AG20443 (cell line): ENCODE data around the gene METTL17.
"Not testable (repeated sequence)": the region's sequence is repeated elsewhere in the genome, so short reads cannot be mapped to it uniquely, and the experiment has no call there.

Experiments
- DNase-seq: peaks from one replicate; pipeline ENCODE4 v3.0.0; 2012; ENCODE audit warnings: low spot score, mixed read lengths

Gene METTL17

DNA sequence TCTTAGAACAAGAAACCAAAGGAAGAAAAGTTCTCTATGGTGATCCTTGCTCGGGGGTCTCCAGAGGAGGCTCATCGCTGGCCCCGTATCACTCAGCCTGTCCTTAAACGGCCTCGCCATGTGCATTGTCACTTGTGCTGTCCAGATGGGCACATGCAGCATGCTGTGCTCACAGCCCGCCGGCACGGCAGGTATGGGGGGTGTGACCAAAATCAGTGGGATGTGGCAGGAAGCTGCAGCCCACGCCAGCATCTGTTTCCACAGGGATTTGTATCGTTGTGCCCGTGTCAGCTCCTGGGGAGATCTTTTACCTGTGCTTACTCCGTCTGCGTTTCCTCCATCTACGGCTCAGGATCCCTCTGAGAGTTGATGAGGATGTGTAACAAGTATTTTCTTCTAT lies 6.7 kb downstream of the METTL17 start:
- no peak for DNase-seq

GRCh38 chr14:20997115-20997514 lies 7.3 kb downstream of the METTL17 start:
- DNase-seq = no peak

DNA sequence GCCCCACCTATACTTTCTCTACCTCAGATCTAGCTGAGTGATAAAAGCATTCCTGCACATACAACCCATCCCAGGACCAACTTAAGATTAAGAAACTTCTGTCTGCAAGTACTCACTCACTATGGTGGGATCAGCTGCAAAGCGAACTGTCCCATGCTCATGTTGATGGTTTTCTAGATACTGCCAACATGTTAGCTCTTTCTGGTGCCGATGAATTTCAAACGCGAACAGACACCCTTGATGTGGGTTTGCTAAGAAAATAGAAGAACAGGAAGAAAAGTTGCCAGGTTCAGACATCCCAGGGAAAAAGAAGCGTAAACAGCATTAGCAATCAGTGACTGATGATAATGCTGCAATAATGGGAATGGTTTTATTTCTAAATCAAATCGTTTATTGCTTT lies 7.8 kb downstream of the METTL17 start:
- DNase-seq = no peak

DNA sequence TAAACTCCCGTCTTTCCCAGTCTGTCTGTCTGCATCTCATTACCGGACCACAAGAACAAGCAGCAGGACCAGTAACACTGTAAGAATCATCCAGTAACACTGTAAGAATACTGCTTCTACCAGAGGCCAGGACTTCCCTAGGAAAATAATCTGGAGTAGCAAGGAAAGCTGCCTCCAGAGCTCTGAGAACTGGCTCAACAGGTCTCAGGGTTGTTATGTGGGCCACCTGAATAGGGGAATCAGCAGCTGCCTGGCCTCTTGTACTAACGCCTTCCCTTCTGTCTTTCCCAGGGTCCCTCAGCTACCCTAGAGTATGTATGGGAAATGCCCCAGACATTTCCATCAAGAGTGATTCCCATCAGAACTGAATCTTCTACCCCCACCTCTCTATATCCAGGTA lies 8.4 kb downstream of the METTL17 start:
- no peak for DNase-seq

GRCh38 chr14:20998674-20999366 lies 9.0 kb downstream of the METTL17 start, which contains the start of gene SLC39A2:
SLC39A2 (plus strand) TSS chr14:20999293; CDS start chr14:20999447, 154 bp downstream.
- DNase-seq = peak; percentile 89

DNA sequence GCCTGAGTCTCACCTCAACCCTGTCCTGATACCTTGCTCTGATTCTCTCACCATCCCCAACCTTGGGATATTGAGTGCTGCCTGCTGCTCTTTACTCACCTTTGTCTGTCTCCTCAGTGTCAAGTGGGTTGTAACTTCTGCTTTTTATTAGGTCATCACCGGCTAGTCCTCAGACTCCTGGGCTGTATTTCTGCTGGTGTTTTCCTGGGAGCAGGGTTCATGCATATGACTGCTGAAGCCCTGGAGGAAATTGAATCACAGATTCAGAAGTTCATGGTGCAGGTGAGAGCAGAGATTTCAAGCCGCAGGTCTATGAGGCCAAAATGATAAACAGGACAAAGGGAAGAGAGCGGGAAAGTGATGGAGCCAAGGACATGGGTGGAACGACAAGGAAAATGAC lies 9.8 kb downstream of the METTL17 start:
- no peak for DNase-seq

GRCh38 chr14:21001218-21001617 lies 11.4 kb downstream of the METTL17 start:
- DNase-seq = no peak

GRCh38 chr14:21003788-21004346 lies 14.1 kb downstream of the METTL17 start:
- DNase-seq = no peak

- DNase-seq = not testable (repeated sequence)
Measured at GRCh38 chr14:21009721-21010120, 19.9 kb downstream of the METTL17 start.

DNA sequence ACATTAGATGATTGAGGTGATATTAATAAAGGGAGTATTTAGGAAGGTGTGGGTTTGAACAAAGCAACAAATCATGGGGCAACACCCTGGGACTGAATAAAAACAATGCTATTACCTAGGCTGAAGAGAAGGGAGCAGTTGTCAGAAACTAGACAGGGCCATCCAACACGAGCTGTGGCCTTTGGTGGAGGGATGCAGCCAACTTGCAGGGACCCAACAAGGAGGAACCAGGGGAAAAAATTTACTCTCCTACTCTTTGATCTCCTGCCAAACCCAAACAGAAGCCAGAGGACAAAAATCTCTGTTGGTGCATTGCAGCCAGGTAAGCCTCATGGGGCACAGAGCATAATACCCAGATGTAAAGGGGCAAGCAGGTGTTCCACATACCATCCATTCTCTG lies 21.4 kb downstream of the METTL17 start:
- DNase-seq = no peak

GRCh38 chr14:21014761-21015190 lies 25.0 kb downstream of the METTL17 start:
- DNase-seq = peak; percentile 78

DNA sequence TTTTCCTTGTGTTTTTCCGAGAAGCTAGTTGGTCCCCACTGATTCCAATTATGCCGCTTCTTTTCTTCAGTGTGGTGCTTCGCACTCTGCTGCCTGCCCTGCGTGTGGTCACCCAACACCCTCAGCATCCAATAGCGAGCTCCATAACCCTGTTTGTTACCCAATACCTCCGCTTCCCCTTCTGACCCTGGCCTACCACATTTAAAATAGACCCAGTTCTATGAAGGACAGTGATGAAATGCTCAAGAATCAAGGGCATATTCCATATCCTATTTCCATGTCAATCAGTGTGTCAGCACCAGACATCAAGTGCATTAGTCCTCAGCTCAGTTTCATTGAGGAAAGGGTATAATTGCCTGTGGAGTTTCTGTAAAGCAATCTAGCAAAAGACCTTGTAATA lies 25.5 kb downstream of the METTL17 start:
- no peak for DNase-seq

- DNase-seq = no peak
Measured at GRCh38 chr14:21016413-21017190, 26.8 kb downstream of the METTL17 start.

GRCh38 chr14:21017528-21018245 lies 27.9 kb downstream of the METTL17 start:
- no peak for DNase-seq

GRCh38 chr14:21018286-21018685 lies 28.5 kb downstream of the METTL17 start:
- no peak for DNase-seq

DNA sequence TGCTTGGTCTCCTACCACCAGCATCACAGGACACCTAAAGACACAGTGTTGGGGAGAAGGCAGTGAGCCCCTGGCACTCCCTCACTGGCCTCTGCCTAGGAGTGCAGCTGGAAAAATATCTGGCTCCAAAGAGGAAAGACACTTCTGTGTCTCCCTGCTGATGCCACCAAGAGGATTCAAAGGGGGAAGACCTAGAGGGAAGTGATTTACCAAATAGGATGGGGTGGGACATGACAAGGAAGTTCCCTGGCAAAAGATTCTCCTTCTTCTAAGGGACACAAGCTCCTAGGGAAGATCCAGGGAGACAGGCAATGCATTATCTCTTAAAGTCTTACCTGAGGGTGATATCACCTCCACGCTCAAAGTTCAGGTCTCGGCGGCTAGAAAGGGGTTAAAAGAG lies 29.0 kb downstream of the METTL17 start:
- DNase-seq = no peak

DNA sequence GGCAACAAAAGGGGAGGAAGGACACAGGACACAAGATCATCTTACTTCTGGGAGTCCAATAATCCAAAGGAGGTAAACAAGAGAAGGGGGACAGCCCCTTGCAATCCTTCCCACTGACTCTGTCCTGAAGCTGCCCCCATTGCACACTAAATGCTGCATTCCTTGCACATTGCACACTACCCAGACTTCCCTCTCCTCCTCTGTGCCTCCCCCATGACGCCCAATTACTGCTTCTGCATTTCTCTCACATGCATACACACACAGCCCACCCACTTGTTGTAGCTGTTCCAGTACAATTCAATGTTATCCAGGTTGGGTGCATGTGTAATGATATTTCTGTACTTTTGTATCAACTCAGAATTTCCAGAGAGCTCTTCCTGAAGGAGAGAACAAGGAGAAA lies 29.6 kb downstream of the METTL17 start:
- peak; percentile 43 for DNase-seq

DNA sequence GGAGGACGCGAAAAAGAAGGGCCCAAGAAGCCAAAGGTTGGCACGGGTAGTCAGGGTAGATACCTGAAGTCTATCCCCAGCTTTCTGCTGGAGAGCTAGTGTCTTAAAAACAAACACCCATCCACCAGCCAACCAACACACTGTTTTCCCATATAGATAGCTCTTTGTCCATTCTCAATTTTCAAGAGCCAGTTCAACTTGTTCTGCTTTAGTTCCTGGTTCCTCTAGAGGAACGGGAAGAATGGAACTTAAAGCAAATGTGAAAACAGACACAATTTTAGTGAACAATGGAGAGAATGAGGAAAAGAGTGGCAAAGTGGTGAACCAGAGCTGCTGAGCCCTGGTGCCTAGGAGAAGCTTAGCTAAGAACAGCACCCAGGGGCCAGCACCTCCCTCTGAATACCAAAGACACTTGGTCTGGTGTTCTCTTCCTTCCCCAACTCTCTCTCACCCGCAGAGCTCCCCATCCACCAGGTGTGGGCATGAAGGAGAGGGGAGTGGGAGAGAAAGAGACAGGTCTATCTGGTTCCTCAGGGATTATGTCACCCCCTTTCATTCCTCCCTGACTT lies 31.3 kb downstream of the METTL17 start:
- DNase-seq = no peak

- no peak for DNase-seq
Measured at GRCh38 chr14:21022686-21023085, 32.9 kb downstream of the METTL17 start.

DNA sequence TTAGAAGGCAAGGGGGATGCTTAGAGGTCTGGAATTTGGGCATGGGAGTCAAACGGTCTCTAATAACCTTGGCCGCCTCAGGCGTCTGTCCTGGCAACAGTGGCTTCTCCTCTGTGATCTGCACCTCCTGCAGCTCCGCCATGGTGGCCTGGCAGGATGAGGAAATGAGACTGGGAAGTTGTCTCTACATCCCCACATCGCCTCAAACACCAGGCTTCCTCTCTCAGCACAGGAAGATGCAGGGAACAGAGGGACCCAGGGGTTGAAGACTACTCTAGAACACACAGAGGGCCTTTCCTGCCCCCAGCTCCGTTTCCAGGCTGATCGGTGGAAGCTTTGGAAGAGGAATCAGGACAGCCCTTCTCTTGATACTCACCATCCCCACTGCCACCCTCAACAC lies 33.4 kb downstream of the METTL17 start:
- DNase-seq = no peak

- no peak for DNase-seq
Measured at GRCh38 chr14:21023817-21024584, 34.2 kb downstream of the METTL17 start.
